Fibroblast of pulmonary artery (primary cell): ENCODE measurements around the gene RMRP.
"Not testable (repeated sequence)": the region's sequence is repeated elsewhere in the genome, so short reads cannot be mapped to it uniquely, and the experiment has no call there.

Source experiments
- DNase-seq: peaks from one replicate; pipeline ENCODE4 v3.0.0-alpha.2; 2010; ENCODE audit warnings: low read depth
- H3K4me3 ChIP-seq: replicated peaks from 2 replicates; pipeline ENCODE4 v1.5.1; 2011; ENCODE audit warnings: low read depth, mild to moderate bottlenecking, control low read depth, low read length, moderate library complexity
- CTCF ChIP-seq: IDR thresholded peaks from 2 replicates; pipeline ENCODE4 v1.5.1; 2011; ENCODE audit warnings: mild to moderate bottlenecking, control low read depth, low read length, inconsistent platforms; ENCODE audit errors: missing control alignments

Gene RMRP

GRCh38 chr9:35652829-35653209 is 5.0 kb downstream of the RMRP start:
- no peak overlapping the region for H3K4me3 ChIP-seq
- no peak for TF ChIP-seq CTCF
- no peak for DNase-seq

- no peak for TF ChIP-seq CTCF
- DNase-seq, result peak; percentile 77
- H3K4me3 ChIP-seq, result no peak overlapping the region
Observed at GRCh38 chr9:35651956-35652828, 5.6 kb downstream of the RMRP start.

GRCh38 chr9:35650341-35651158 is 7.3 kb downstream of the RMRP start, which contains the start of gene SIT1:
Gene SIT1 (minus strand): TSS chr9:35650931. CDS start chr9:35650853, 78 bp downstream.
- no peak for DNase-seq
- H3K4me3 ChIP-seq, result no peak within 1 kb of the TSS
- no peak for TF ChIP-seq CTCF

- DNase-seq, result peak; percentile 36
- H3K4me3 ChIP-seq, result no peak overlapping the region
- TF ChIP-seq CTCF, result no peak
Observed at GRCh38 chr9:35649431-35650340, 8.1 kb downstream of the RMRP start.

- peak; percentile 71 for TF ChIP-seq CTCF
- peak overlapping the region; percentile 57 for H3K4me3 ChIP-seq
- DNase-seq, result peak; percentile 90
Observed at GRCh38 chr9:35646533-35647265, 11.1 kb downstream of the RMRP start.

GRCh38 chr9:35646153-35646532 is 11.7 kb downstream of the RMRP start:
- no peak for DNase-seq
- peak overlapping the region; percentile 57 for H3K4me3 ChIP-seq
- TF ChIP-seq CTCF, result peak; percentile 12

GRCh38 chr9:35645736-35646135 is 12.1 kb downstream of the RMRP start:
- H3K4me3 ChIP-seq, result peak overlapping the region; percentile 57
- not testable (repeated sequence) for DNase-seq
